SK-N-SH (cell line): ENCODE results near the gene PRR12. TPM values are rescaled to one million over a fixed set of nuclear protein-coding genes. Genes with fewer than 3 reads are reported as not detected.

Experiments
- CTCF ChIA-PET: fragments of 300-600, 350-600 bp; formaldehyde crosslinking; extraction: SDS; loops from one replicate; lab custom pipeline; 2021; lab: Yijun Ruan, JAX
- POLR2A ChIA-PET: fragments of 350-600 bp; sonication (Branson Sonifier 250); formaldehyde crosslinking; extraction: SDS; loops from one replicate; lab custom pipeline; 2020; ENCODE audit warnings: antibody characterized with exemption, inconsistent platforms; lab: Yijun Ruan, JAX
- DNase-seq: peaks from one replicate; pipeline ENCODE4 v3.0.0; 2012
- H2AFZ ChIP-seq: fragments of 200-600 bp; sonication (generic); 2 replicates; pipeline ENCODE4 v1.8.1; 2016; ENCODE audit warnings: antibody characterized with exemption, mild to moderate bottlenecking, low read depth
- H3F3A ChIP-seq: fragments of 200-600 bp; sonication (generic); replicated peaks from 2 replicates; pipeline ENCODE3; 2016; ENCODE audit warnings: antibody characterized with exemption, mild to moderate bottlenecking; ENCODE audit not compliant: insufficient read depth
- H3K27ac ChIP-seq, 2 experiments: fragments of 200-500 bp in 1 of 2; fragments of 200-600 bp in 1 of 2; sonication (Bioruptor generic) in 1 of 2; sonication (generic), shearing (Covaris generic) in 1 of 2; 2 replicates each; pipeline versions ENCODE4 v1.5.1 to v1.6.1; 2014 to 2016; ENCODE audit warnings: low read depth in 2 of 2, inconsistent platforms in 1 of 2, low read length in 1 of 2, mild to moderate bottlenecking in 1 of 2, mixed read lengths in 1 of 2
- H3K27me3 ChIP-seq: fragments of 200-600 bp; sonication (generic), shearing (Covaris generic); 2 replicates; pipeline ENCODE4 v1.6.1; 2016; ENCODE audit warnings: mixed run types; ENCODE audit not compliant: insufficient read depth
- H3K36me3 ChIP-seq, 2 experiments: fragments of 200-500 bp in 1 of 2; fragments of 200-600 bp in 1 of 2; sonication (Bioruptor generic) in 1 of 2; sonication (generic) in 1 of 2; replicated peaks in 1 of 2; 2 replicates each; pipeline versions ENCODE3 to v1.5.1; 2014 to 2016; ENCODE audit warnings: low read length in 1 of 2, mild to moderate bottlenecking in 1 of 2; ENCODE audit not compliant: insufficient read depth in 2 of 2, control insufficient read depth in 1 of 2
- H3K4me1 ChIP-seq, 2 experiments: fragments of 200-500 bp in 1 of 2; fragments of 200-600 bp in 1 of 2; sonication (Bioruptor generic) in 1 of 2; sonication (generic), shearing (Covaris generic) in 1 of 2; 2 replicates each; pipeline versions ENCODE4 v1.5.1 to v1.6.1; 2014 to 2016; ENCODE audit warnings: low read depth in 1 of 2, low read length in 1 of 2, mixed run types in 1 of 2; ENCODE audit not compliant: insufficient read depth in 2 of 2, control insufficient read depth in 1 of 2
- H3K4me2 ChIP-seq: fragments of 200-600 bp; sonication (generic), shearing (Covaris generic); 2 replicates; pipeline ENCODE4 v1.6.1; 2017; ENCODE audit warnings: mixed run types
- H3K4me3 ChIP-seq, 2 experiments: fragments of 200-500 bp in 1 of 2; fragments of 200-600 bp in 1 of 2; sonication (Bioruptor generic) in 1 of 2; sonication (generic), shearing (Covaris generic) in 1 of 2; 2 replicates each; pipeline versions ENCODE4 v1.5.1 to v1.8.1; 2014 to 2016; ENCODE audit warnings: low read depth in 2 of 2, inconsistent platforms in 1 of 2, low read length in 1 of 2, mild to moderate bottlenecking in 1 of 2, mixed read lengths in 1 of 2, moderate library complexity in 1 of 2
- H3K79me2 ChIP-seq: fragments of 200-600 bp; sonication (generic); 2 replicates; pipeline ENCODE4 v1.8.1; 2017; ENCODE audit warnings: mild to moderate bottlenecking; ENCODE audit not compliant: insufficient read depth
- H3K9ac ChIP-seq: fragments of 200-600 bp; sonication (generic); 2 replicates; pipeline ENCODE4 v1.6.1; 2017; ENCODE audit warnings: mixed run types
- H3K9me2 ChIP-seq: fragments of 200-600 bp; sonication (generic); 2 replicates; pipeline ENCODE4 v1.6.1; 2017; ENCODE audit warnings: mixed run types
- H3K9me3 ChIP-seq: fragments of 200-600 bp; sonication (generic); 2 replicates; pipeline ENCODE4 v1.6.1; 2017; ENCODE audit warnings: mixed run types, mild to moderate bottlenecking, moderate library complexity
- H4K20me1 ChIP-seq: fragments of 200-600 bp; sonication (generic); 2 replicates; pipeline ENCODE4 v1.6.1; 2017; ENCODE audit warnings: mild to moderate bottlenecking, mixed run types; ENCODE audit not compliant: insufficient read depth
- CHD2 ChIP-seq: fragments of 150-350 bp; IDR thresholded peaks from 2 replicates; pipeline ENCODE4 v1.6.1; 2018; ENCODE audit warnings: low read length; ENCODE audit not compliant: partially characterized antibody
- EP300 ChIP-seq, 2 experiments: IDR thresholded peaks; 2 replicates each; pipeline versions ENCODE4 v1.4.0 to v1.6.1; 2012; ENCODE audit warnings: borderline replicate concordance in 1 of 2, low read depth in 1 of 2, low read length in 1 of 2
- FOSL2 ChIP-seq: IDR thresholded peaks from 2 replicates; pipeline ENCODE4 v1.4.0; 2012; ENCODE audit warnings: low read depth, mild to moderate bottlenecking, moderate library complexity, borderline replicate concordance
- FOXM1 ChIP-seq: IDR thresholded peaks from 2 replicates; pipeline ENCODE4 v1.4.0; 2012; ENCODE audit warnings: low read depth, mild to moderate bottlenecking
- JUND ChIP-seq: IDR thresholded peaks from 2 replicates; pipeline ENCODE4 v1.4.0; 2012
- NRF1 ChIP-seq: IDR thresholded peaks from 2 replicates; pipeline ENCODE4 v1.6.1; 2012; ENCODE audit warnings: low read depth, mild to moderate bottlenecking, low read length
- RXRA ChIP-seq: IDR thresholded peaks from 2 replicates; pipeline ENCODE4 v1.4.0; 2012; ENCODE audit warnings: low read depth, mild to moderate bottlenecking, borderline replicate concordance
- TEAD4 ChIP-seq: IDR thresholded peaks from 2 replicates; pipeline ENCODE4 v1.4.0; 2012; ENCODE audit warnings: mild to moderate bottlenecking, borderline replicate concordance; ENCODE audit not compliant: insufficient read depth
- YY1 ChIP-seq: IDR thresholded peaks from 2 replicates; pipeline ENCODE4 v1.4.0; 2012; ENCODE audit warnings: low read depth, mild to moderate bottlenecking
- WGBS: methylation state at CpG from one replicate; pipeline ENCODE4 v1.1.6; 2017; ENCODE audit warnings: low lambda C conversion rate; 5-methylcytosine and 5-hydroxymethylcytosine counted together
- polyA plus RNA-seq, 3 experiments: library from polyadenylated mRNA; depleted of rRNA; stranded (reverse); fragments of >200 nt; gene quantifications; 2 replicates each; pipeline ENCODE4 v1.2.3, GENCODE V29; 2012
- TF ChIP-seq, protein P1 (sequence below): IDR thresholded peaks from 2 replicates; pipeline ENCODE4 v1.4.0; 2012; ENCODE audit warnings: low read depth, borderline replicate concordance
- TF ChIP-seq, protein P2 (sequence below): IDR thresholded peaks from 2 replicates; pipeline ENCODE4; 2012
- TF ChIP-seq, protein P3 (sequence below): fragments of 150-350 bp; IDR thresholded peaks from 2 replicates; pipeline ENCODE4 v1.6.1; 2017; ENCODE audit warnings: antibody characterized with exemption, low read length, low read depth, borderline replicate concordance

PRR12 gene
- polyA plus RNA-seq, 1 of the 3 experiments (the other 2 are of a cell fraction): 1.7 TPM

DNA sequence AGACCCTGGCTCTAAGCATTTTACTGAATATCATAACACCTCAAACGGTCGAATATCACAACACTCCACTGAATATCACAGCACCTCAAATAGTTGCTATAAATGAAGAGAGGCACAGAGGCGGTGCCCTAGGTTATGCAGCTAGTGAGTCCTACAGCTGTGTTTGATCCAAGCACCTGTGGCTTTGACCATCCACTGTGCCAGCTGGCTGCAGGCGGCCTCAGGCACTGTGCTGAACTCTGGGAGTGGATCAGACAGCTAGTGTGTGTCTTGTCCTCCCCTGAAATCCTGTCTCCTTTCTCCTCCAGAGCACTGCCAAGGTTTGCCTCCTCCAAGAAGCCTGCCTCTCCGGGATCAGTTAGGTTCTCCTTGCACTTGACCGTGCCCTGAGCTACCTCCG lies 18.0 kb upstream of the PRR12 start:
- peaks cover 96% of the 10 kb centered on the region for H3K79me2 ChIP-seq
- CTCF ChIA-PET: interaction anchor here (1.1 to 4.6 kb wide), 6 partner anchors 10 to 95 kb away, joined by 3 to 79 read pairs (median 4); no protein-coding TSS in a partner anchor
- WGBS: 93% methylated on average over 6 of the region's 7 CpGs

DNA sequence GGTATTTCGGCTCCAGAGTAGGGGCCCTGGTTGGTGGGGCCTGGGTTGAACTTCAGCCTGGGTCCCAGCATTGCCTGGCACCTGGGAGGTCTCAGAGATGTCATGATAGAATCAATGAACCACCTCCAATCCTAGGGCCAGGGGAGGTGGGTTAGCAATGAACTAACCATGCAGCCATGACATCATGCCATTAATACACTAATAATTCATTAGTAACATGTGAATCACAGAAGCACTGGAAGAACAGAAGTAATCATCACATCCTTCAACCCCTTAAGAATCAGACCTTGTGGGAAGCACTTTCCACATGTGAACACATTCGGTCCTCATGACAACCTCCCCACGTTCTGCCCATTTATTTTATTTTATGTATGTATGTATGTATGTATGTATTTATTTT lies 17.6 kb upstream of the PRR12 start:
- Histone ChIP-seq H3K27me3 (no peaks in the 10 kb centered on the region), H3K79me2 (peaks cover 96% of the 10 kb centered on the region), H3K36me3 (peaks cover 6 to 13% of the 10 kb centered on the region in 2 experiments), H3K4me1 (peaks cover 7 to 12% of the 10 kb centered on the region in 2 experiments; a peak in 2 of 4 replicates), H3K4me2 (no peak overlapping the region), H3K4me3 (no peak overlapping the region), H4K20me1 (peaks cover 15% of the 10 kb centered on the region), H3K9ac (no peak overlapping the region), H3K27ac (no peak overlapping the region; a peak in 1 of 4 replicates), H3K9me2 (no peaks in the 10 kb centered on the region), H3K9me3 (no peaks in the 10 kb centered on the region), H3F3A (peaks cover 19% of the 10 kb centered on the region), H2AFZ (no peak overlapping the region)
- TF ChIP-seq CHD2: no peak
- TF ChIP-seq JUND: no peak
- TF ChIP-seq NRF1: no peak
- TF ChIP-seq, protein P1, sequence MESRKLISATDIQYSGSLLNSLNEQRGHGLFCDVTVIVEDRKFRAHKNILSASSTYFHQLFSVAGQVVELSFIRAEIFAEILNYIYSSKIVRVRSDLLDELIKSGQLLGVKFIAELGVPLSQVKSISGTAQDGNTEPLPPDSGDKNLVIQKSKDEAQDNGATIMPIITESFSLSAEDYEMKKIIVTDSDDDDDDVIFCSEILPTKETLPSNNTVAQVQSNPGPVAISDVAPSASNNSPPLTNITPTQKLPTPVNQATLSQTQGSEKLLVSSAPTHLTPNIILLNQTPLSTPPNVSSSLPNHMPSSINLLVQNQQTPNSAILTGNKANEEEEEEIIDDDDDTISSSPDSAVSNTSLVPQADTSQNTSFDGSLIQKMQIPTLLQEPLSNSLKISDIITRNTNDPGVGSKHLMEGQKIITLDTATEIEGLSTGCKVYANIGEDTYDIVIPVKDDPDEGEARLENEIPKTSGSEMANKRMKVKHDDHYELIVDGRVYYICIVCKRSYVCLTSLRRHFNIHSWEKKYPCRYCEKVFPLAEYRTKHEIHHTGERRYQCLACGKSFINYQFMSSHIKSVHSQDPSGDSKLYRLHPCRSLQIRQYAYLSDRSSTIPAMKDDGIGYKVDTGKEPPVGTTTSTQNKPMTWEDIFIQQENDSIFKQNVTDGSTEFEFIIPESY: no peak
- TF ChIP-seq EP300 (IDR thresholded peaks at IDR 0.05; ENCODE audit: borderline replicate concordance in 1 of 2, low read depth in 1 of 2, low read length in 1 of 2): no peak
- no peak for TF ChIP-seq RXRA
- no peak for TF ChIP-seq FOXM1
- TF ChIP-seq, protein P2, sequence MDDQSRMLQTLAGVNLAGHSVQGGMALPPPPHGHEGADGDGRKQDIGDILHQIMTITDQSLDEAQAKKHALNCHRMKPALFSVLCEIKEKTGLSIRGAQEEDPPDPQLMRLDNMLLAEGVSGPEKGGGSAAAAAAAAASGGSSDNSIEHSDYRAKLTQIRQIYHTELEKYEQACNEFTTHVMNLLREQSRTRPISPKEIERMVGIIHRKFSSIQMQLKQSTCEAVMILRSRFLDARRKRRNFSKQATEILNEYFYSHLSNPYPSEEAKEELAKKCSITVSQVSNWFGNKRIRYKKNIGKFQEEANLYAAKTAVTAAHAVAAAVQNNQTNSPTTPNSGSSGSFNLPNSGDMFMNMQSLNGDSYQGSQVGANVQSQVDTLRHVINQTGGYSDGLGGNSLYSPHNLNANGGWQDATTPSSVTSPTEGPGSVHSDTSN: no peak
- no peak for TF ChIP-seq TEAD4
- CTCF ChIA-PET: interaction anchor here (0.6 to 2.1 kb wide), 6 partner anchors 11 to 108 kb away, joined by 3 to 6 read pairs (median 3); no protein-coding TSS in a partner anchor
- POLR2A ChIA-PET: no interaction called here
- WGBS: 92% methylated on average over 3 of the region's 3 CpGs
- no peak for DNase-seq

More for the DNA sequence above, 18.0 kb upstream of the PRR12 start:
- DNase-seq: no peak
- Histone ChIP-seq H3K4me3 (no peak overlapping the region), H3K4me2 (no peak overlapping the region), H3F3A (peaks cover 19% of the 10 kb centered on the region), H3K9me2 (no peaks in the 10 kb centered on the region), H3K9me3 (no peaks in the 10 kb centered on the region), H3K9ac (no peak overlapping the region), H3K36me3 (peaks cover 6 to 13% of the 10 kb centered on the region in 2 experiments), H3K4me1 (peaks cover 7 to 12% of the 10 kb centered on the region in 2 experiments; a peak in 2 of 4 replicates), H4K20me1 (peaks cover 19% of the 10 kb centered on the region), H2AFZ (no peak overlapping the region), H3K27ac (no peak overlapping the region; a peak in 1 of 4 replicates), H3K27me3 (no peaks in the 10 kb centered on the region)
- no peak for TF ChIP-seq EP300 (IDR thresholded peaks at IDR 0.05; ENCODE audit: borderline replicate concordance in 1 of 2, low read depth in 1 of 2, low read length in 1 of 2)
- no peak for TF ChIP-seq FOSL2
- no peak for TF ChIP-seq YY1
- TF ChIP-seq, protein P3, sequence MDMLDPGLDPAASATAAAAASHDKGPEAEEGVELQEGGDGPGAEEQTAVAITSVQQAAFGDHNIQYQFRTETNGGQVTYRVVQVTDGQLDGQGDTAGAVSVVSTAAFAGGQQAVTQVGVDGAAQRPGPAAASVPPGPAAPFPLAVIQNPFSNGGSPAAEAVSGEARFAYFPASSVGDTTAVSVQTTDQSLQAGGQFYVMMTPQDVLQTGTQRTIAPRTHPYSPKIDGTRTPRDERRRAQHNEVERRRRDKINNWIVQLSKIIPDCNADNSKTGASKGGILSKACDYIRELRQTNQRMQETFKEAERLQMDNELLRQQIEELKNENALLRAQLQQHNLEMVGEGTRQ: no peak
- POLR2A ChIA-PET: no interaction called here
